Esophagus squamous epithelium (tissue), 4 donors: ENCODE results near the gene MAMSTR.

Source experiments
- POLR2A ChIP-seq, 4 donors: fragments of 450-650 bp; IDR thresholded peaks; one replicate each; pipeline ENCODE4 v1.6.1; 2017; ENCODE audit warnings: antibody characterized with exemption in 4 of 4, mild to moderate bottlenecking in 4 of 4, moderate library complexity in 3 of 4
- TF ChIP-seq, protein P1 (sequence below), 6 experiments: fragments of 450-650 bp in 4 of 6; fragments of 200-600 bp in 2 of 6; sonication (generic) in 2 of 6; IDR thresholded peaks; one replicate each; pipeline ENCODE4 v1.5.1; 2016 to 2019; ENCODE audit warnings: antibody characterized with exemption in 6 of 6, mild to moderate bottlenecking in 4 of 6, moderate library complexity in 4 of 6

DNA sequence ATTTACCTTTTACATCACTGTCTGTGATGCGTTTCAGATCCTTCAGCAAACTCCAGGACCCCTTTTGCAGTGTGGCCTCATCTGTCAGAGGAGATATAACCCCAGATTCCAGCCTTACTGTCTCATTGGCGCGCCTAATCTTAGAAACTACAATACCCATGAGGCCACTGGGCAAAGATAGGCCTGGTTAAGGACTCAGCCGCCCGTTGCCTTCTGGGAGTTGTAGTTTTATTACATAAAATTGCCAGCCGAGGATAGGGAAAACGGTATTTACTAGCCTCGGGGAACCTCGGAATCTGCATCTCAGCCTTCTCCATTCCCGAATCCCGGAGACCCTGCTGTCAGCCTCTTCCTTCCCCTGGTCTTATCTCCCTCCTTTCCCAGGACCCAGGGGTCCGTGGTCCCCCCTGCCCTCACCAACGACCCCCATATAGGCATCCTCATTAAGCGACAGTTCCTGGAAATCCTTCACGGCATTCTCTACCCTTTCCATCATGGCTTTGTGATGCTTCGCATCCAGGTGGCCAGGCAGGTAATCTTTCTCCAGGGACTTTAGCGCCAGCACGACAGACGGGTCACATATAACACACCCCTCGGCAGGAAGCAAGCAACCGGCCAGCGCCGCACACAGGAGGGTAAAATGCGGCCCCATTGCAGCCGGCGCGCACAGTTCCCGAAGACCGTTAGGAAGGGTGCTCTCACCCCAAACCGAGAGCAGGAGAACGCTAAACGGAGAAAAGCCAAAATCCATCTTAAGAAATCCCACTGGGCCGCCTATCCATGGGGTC is 25.9 kb upstream of the MAMSTR start:
- TF ChIP-seq POLR2A (IDR thresholded peaks at IDR 0.05) = no peak
- TF ChIP-seq, protein P1, sequence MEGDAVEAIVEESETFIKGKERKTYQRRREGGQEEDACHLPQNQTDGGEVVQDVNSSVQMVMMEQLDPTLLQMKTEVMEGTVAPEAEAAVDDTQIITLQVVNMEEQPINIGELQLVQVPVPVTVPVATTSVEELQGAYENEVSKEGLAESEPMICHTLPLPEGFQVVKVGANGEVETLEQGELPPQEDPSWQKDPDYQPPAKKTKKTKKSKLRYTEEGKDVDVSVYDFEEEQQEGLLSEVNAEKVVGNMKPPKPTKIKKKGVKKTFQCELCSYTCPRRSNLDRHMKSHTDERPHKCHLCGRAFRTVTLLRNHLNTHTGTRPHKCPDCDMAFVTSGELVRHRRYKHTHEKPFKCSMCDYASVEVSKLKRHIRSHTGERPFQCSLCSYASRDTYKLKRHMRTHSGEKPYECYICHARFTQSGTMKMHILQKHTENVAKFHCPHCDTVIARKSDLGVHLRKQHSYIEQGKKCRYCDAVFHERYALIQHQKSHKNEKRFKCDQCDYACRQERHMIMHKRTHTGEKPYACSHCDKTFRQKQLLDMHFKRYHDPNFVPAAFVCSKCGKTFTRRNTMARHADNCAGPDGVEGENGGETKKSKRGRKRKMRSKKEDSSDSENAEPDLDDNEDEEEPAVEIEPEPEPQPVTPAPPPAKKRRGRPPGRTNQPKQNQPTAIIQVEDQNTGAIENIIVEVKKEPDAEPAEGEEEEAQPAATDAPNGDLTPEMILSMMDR (IDR thresholded peaks at IDR 0.05) = no peak
